ENCODE measurements around the gene CLDND1.

The CLDND1 gene

DNA sequence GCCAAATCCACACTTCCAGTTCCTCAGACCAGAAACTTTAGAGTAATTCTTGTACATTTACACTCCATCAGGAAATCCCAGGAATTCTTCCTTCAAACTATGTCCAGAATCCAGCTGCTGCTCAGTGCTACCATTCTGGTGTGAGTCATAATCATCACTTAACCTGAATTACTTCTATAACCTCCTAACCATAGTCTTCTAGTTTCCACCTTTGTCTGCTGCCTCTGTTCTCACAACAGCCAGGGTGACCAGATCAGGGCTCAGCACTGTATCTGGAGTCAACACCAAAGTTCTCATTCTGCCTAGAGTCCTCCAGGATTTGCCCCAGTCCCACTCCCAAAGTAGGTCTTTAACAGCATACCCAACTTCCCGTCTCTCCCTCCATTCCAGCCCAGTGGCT is 3.4 kb downstream of the CLDND1 start:
- TF ChIP-seq BACH2 (CRISPR knock-in tag; IDR thresholded peaks at IDR 0.05; ENCODE audit: borderline replicate concordance): no peak
- TF ChIP-seq ESRRG (CRISPR knock-in tag; IDR thresholded peaks at IDR 0.05): no peak
- no peak for TF ChIP-seq ARNTL (CRISPR knock-in tag; IDR thresholded peaks at IDR 0.05; ENCODE audit: borderline replicate concordance, low read depth)
- no peak for TF ChIP-seq SNAI2 (CRISPR knock-in tag; IDR thresholded peaks at IDR 0.05)
- TF ChIP-seq ISL1 (CRISPR knock-in tag; IDR thresholded peaks at IDR 0.05): no peak
- no peak for TF ChIP-seq ZFP30 (CRISPR knock-in tag; IDR thresholded peaks at IDR 0.05)
- no peak for TF ChIP-seq TOX (CRISPR knock-in tag; IDR thresholded peaks at IDR 0.05; ENCODE audit: borderline replicate concordance)
- TF ChIP-seq, protein P1, sequence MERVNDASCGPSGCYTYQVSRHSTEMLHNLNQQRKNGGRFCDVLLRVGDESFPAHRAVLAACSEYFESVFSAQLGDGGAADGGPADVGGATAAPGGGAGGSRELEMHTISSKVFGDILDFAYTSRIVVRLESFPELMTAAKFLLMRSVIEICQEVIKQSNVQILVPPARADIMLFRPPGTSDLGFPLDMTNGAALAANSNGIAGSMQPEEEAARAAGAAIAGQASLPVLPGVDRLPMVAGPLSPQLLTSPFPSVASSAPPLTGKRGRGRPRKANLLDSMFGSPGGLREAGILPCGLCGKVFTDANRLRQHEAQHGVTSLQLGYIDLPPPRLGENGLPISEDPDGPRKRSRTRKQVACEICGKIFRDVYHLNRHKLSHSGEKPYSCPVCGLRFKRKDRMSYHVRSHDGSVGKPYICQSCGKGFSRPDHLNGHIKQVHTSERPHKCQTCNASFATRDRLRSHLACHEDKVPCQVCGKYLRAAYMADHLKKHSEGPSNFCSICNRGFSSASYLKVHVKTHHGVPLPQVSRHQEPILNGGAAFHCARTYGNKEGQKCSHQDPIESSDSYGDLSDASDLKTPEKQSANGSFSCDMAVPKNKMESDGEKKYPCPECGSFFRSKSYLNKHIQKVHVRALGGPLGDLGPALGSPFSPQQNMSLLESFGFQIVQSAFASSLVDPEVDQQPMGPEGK (CRISPR knock-in tag; IDR thresholded peaks at IDR 0.05; ENCODE audit: borderline replicate concordance): no peak
- ATAC-seq: no peak

DNA sequence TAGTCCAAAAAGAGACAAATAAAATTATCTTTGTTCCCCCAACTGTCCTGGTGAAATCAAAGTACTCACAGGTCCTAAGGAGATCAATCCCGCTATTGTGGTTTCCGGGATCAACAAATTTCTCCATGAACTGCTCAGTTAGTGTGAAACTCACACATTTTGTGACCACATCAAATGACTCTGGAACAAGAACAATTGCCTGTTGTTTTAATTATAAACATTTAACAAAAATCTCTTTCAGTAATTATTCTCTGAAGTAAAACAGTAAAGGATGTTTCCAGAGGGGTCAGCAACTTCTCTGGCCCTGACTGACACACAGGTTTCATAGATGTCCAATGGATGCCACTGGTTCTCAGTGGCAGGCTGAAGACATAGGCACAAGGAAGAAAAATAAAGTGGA is 3.9 kb downstream of the CLDND1 start:
- TF ChIP-seq PPARA (CRISPR knock-in tag; IDR thresholded peaks at IDR 0.05; ENCODE audit: borderline replicate concordance): no peak
- ATAC-seq: no peak

DNA sequence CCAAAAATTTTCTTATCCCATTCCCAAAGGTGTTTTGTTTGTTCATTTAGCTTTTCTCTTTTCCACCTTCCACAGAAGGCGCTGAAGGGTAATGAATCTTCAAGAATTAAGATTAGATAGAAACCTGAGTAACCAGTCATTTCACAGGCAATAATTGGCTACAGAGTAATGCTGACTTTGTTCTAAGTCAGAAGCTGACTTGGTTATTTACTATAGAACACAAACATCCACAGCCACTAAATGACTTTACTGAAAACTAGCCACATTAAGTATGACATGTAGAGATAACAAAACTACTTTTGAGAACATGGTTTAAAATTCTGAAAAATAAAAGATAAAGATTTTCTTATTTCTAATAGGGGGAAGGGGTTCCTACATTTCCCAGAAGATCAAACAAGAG is 7.8 kb downstream of the CLDND1 start:
- ATAC-seq: no peak
- TF ChIP-seq ARNTL (CRISPR knock-in tag; IDR thresholded peaks at IDR 0.05; ENCODE audit: borderline replicate concordance, low read depth) (no peak), ZNF8 (CRISPR knock-in tag; IDR thresholded peaks at IDR 0.05) (no peak), RARB (CRISPR knock-in tag; IDR thresholded peaks at IDR 0.05) (no peak), ISL1 (CRISPR knock-in tag; IDR thresholded peaks at IDR 0.05) (no peak), ZFP30 (CRISPR knock-in tag; IDR thresholded peaks at IDR 0.05) (no peak), SNAI2 (CRISPR knock-in tag; IDR thresholded peaks at IDR 0.05) (no peak), GLIS3 (CRISPR knock-in tag; IDR thresholded peaks at IDR 0.05) (no peak), TCF4 (CRISPR knock-in tag; IDR thresholded peaks at IDR 0.05; ENCODE audit: borderline replicate concordance) (no peak), TOX (CRISPR knock-in tag; IDR thresholded peaks at IDR 0.05; ENCODE audit: borderline replicate concordance) (no peak), BACH2 (CRISPR knock-in tag; IDR thresholded peaks at IDR 0.05; ENCODE audit: borderline replicate concordance) (no peak), CSDC2 (CRISPR knock-in tag; IDR thresholded peaks at IDR 0.05) (no peak), PPARA (CRISPR knock-in tag; IDR thresholded peaks at IDR 0.05; ENCODE audit: borderline replicate concordance) (no peak)
- TF ChIP-seq, protein P2, sequence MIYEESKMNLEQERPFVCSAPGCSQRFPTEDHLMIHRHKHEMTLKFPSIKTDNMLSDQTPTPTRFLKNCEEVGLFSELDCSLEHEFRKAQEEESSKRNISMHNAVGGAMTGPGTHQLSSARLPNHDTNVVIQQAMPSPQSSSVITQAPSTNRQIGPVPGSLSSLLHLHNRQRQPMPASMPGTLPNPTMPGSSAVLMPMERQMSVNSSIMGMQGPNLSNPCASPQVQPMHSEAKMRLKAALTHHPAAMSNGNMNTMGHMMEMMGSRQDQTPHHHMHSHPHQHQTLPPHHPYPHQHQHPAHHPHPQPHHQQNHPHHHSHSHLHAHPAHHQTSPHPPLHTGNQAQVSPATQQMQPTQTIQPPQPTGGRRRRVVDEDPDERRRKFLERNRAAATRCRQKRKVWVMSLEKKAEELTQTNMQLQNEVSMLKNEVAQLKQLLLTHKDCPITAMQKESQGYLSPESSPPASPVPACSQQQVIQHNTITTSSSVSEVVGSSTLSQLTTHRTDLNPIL (CRISPR knock-in tag; IDR thresholded peaks at IDR 0.05; ENCODE audit: low read depth): no peak
- TF ChIP-seq, protein P3, sequence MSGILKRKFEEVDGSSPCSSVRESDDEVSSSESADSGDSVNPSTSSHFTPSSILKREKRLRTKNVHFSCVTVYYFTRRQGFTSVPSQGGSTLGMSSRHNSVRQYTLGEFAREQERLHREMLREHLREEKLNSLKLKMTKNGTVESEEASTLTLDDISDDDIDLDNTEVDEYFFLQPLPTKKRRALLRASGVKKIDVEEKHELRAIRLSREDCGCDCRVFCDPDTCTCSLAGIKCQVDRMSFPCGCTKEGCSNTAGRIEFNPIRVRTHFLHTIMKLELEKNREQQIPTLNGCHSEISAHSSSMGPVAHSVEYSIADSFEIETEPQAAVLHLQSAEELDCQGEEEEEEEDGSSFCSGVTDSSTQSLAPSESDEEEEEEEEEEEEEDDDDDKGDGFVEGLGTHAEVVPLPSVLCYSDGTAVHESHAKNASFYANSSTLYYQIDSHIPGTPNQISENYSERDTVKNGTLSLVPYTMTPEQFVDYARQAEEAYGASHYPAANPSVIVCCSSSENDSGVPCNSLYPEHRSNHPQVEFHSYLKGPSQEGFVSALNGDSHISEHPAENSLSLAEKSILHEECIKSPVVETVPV (CRISPR knock-in tag; IDR thresholded peaks at IDR 0.05): no peak
- TF ChIP-seq, protein P4, sequence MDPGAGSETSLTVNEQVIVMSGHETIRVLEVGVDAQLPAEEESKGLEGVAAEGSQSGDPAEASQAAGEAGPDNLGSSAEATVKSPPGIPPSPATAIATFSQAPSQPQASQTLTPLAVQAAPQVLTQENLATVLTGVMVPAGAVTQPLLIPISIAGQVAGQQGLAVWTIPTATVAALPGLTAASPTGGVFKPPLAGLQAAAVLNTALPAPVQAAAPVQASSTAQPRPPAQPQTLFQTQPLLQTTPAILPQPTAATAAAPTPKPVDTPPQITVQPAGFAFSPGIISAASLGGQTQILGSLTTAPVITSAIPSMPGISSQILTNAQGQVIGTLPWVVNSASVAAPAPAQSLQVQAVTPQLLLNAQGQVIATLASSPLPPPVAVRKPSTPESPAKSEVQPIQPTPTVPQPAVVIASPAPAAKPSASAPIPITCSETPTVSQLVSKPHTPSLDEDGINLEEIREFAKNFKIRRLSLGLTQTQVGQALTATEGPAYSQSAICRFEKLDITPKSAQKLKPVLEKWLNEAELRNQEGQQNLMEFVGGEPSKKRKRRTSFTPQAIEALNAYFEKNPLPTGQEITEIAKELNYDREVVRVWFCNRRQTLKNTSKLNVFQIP (CRISPR knock-in tag; IDR thresholded peaks at IDR 0.05; ENCODE audit: borderline replicate concordance, low read depth): no peak

DNA sequence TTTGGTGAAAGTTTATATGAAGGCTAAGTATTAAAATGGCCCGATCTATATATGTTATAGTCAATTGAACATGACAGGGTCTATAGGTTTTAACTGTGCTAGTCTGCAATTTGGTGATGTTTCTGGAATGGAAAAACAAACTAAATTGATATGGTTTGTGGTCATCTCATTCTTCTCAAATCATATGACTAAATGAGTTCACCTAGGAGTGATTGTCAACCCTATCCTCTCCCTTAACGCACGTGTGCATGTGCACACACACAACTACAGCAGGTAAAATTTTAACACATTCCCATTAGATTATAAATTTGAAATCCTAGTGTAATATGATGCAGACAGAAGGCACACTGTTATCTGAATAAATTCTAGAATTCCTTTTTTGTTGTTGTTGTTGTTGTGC is 9.0 kb downstream of the CLDND1 start:
- no peak for ATAC-seq
- TF ChIP-seq ZNF70 (CRISPR knock-in tag; IDR thresholded peaks at IDR 0.05): no peak
- no peak for TF ChIP-seq TCF4 (CRISPR knock-in tag; IDR thresholded peaks at IDR 0.05; ENCODE audit: borderline replicate concordance)
- no peak for TF ChIP-seq ARNTL (CRISPR knock-in tag; IDR thresholded peaks at IDR 0.05; ENCODE audit: borderline replicate concordance, low read depth)
- no peak for TF ChIP-seq ZFP30 (CRISPR knock-in tag; IDR thresholded peaks at IDR 0.05)
- no peak for TF ChIP-seq TOX (CRISPR knock-in tag; IDR thresholded peaks at IDR 0.05; ENCODE audit: borderline replicate concordance)
- TF ChIP-seq, protein P1 (CRISPR knock-in tag; IDR thresholded peaks at IDR 0.05; ENCODE audit: borderline replicate concordance): no peak
- TF ChIP-seq ZNF8 (CRISPR knock-in tag; IDR thresholded peaks at IDR 0.05): no peak
- no peak for TF ChIP-seq ESRRG (CRISPR knock-in tag; IDR thresholded peaks at IDR 0.05)
- TF ChIP-seq PPARA (CRISPR knock-in tag; IDR thresholded peaks at IDR 0.05; ENCODE audit: borderline replicate concordance): no peak
- no peak for TF ChIP-seq OSR1 (CRISPR knock-in tag; IDR thresholded peaks at IDR 0.05)
- TF ChIP-seq BACH2 (CRISPR knock-in tag; IDR thresholded peaks at IDR 0.05; ENCODE audit: borderline replicate concordance): no peak
- no peak for TF ChIP-seq GLIS3 (CRISPR knock-in tag; IDR thresholded peaks at IDR 0.05)
- TF ChIP-seq, protein P4 (CRISPR knock-in tag; IDR thresholded peaks at IDR 0.05; ENCODE audit: borderline replicate concordance, low read depth): no peak
- TF ChIP-seq SNAI2 (CRISPR knock-in tag; IDR thresholded peaks at IDR 0.05): no peak
- no peak for TF ChIP-seq ZFP3 (CRISPR knock-in tag; IDR thresholded peaks at IDR 0.05)
- TF ChIP-seq RARB (CRISPR knock-in tag; IDR thresholded peaks at IDR 0.05): no peak
- TF ChIP-seq ZC3H10 (CRISPR knock-in tag; IDR thresholded peaks at IDR 0.05): no peak
- TF ChIP-seq, protein P3 (CRISPR knock-in tag; IDR thresholded peaks at IDR 0.05): no peak

All from SK-N-SH treated with all-trans-retinoic acid at 6 μM for 48 hours (cell line).